ENCODE measurements around the gene SH2B2.

DNA sequence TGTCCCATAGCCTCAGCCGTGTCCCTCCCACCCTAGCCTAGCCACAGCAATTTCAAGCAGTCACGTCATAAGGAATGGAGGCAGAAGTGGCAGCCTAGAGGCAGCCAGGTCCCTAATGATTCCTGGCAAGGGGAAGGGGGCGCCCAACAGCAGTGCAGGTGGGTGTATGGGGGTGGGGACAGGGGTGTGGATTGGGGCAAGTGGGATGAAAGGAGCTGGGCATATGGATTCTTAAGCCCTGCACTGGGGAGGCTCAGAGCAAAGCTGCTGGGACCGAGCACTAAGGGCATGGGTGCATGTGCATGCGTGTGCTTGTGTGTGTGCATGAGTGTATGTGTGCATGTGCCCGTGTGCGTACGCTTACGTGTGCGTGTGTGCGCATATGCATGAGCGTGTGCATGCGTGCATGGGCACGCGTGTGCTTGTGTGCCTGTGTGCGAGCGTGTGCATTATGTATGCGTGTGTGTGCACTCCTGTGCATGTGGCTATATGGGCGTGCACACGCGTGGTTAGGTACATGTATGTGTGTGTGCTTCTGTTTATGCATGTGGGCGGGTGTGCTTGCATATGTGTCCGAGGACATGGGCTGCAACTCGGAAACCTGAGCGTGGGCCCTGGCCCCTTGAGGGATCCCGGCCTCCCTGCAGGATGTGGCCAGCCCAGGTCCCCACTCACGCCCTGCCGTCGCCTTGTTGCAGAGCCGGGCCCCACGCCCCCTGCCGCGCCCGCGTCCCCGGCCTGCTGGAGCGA lies 34.1 kb downstream of the SH2B2 start:
- TF ChIP-seq POLR2A (IDR thresholded peaks at IDR 0.05) (no peak), CTCF (IDR thresholded peaks at IDR 0.05) (no peak)
